Activated naive CD4-positive, alpha-beta T cell treated with anti-CD3 and anti-CD28 coated beads, Interleukin-2, amount 50 U/mL, for 24 hours (primary cell): ENCODE measurements around the gene MAP2K5.

ENCODE experiments used
- H3K27ac Mint-ChIP-seq: one replicate; pipeline ENCODE4 v1.8.0; 2021; ENCODE audit warnings: mild to moderate bottlenecking, mixed read lengths
- H3K27me3 Mint-ChIP-seq: one replicate; pipeline ENCODE4 v1.8.0; 2021; ENCODE audit warnings: mixed read lengths
- H3K36me3 Mint-ChIP-seq: one replicate; pipeline ENCODE4 v1.8.0; 2021; ENCODE audit warnings: mixed read lengths
- H3K4me1 Mint-ChIP-seq: one replicate; pipeline ENCODE4 v1.8.0; 2021; ENCODE audit warnings: mixed read lengths
- H3K4me3 Mint-ChIP-seq: one replicate; pipeline ENCODE4 v1.8.0; 2021; ENCODE audit warnings: mild to moderate bottlenecking, mixed read lengths
- H3K9me3 Mint-ChIP-seq: one replicate; pipeline ENCODE4 v1.8.0; 2021; ENCODE audit warnings: mixed read lengths

Gene MAP2K5

DNA sequence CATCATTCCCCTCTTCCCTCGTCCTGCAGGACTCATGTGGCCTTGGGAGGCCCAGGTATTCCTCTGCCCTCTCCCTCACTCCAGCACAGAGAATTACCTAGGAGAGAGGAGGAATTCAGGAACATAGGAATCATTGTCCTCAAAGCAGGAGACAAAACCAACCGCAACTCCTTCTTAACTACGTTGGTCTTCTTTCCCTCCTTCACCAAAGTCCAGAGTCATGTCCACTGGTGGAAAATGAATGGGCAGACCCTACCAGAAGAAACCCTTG lies 227.8 kb downstream of the MAP2K5 start:
- Mint-ChIP-seq H3K36me3 (peaks cover 6% of the 10 kb centered on the region), H3K27ac (no peak overlapping the region), H3K27me3 (no peaks in the 10 kb centered on the region), H3K4me3 (no peak overlapping the region), H3K9me3 (no peaks in the 10 kb centered on the region), H3K4me1 (peaks cover 4% of the 10 kb centered on the region)

DNA sequence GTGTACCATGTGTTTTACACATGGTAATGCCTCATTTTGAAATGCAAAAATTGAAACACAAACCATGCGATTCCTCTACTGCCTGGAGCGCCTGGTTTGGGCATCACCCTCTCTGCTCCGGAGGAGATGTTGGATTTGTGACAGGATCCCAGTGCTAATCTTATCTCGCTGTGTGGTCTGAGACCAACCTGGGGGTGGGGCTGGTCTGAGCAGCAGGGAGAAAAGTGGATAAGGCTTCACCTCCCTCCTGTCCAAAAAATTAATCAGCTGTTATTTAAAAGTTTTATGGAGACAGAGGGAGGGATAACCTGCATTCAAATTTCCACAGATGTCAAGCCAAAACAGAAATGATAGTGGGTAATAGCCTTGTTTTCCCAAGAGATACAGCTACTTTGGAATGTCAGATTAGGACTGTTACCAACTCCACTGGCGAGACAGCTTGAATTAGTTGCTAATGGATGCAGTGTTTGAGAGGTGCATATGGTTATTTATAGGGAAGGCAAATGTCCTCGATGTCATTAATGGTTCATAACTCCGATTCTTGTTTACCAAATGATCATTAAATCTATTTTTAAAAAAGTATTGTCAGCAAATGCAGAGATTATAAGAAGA lies 228.8 kb downstream of the MAP2K5 start:
- Mint-ChIP-seq H3K9me3 (no peaks in the 10 kb centered on the region), H3K27ac (no peak overlapping the region), H3K4me3 (no peak overlapping the region), H3K4me1 (no peaks in the 10 kb centered on the region), H3K36me3 (peaks cover 10% of the 10 kb centered on the region), H3K27me3 (no peaks in the 10 kb centered on the region)

DNA sequence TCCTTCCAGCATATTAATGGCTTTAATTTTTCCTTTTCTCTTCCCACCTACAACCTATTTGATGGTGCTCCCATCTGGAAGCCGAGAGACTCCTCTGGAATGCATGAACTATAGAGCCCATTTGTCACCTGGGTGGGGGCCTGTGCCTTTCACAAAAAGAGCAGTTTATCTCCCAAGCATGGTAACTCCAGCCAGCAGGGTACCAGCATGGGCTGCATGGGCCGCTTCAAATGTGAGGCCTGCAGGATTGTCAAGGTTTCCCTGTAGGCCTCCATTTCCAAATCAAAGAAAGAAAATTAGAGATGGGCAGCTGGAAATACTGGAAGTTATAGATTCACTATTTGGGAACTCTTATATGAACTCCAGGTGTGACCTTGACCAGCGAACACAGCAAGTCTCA lies 232.1 kb downstream of the MAP2K5 start:
- no peaks in the 10 kb centered on the region for H3K4me1 Mint-ChIP-seq
- H3K4me3 Mint-ChIP-seq, result no peak overlapping the region
- H3K36me3 Mint-ChIP-seq, result peaks cover 9% of the 10 kb centered on the region
- no peaks in the 10 kb centered on the region for H3K9me3 Mint-ChIP-seq
- H3K27ac Mint-ChIP-seq, result no peak overlapping the region
- H3K27me3 Mint-ChIP-seq, result no peaks in the 10 kb centered on the region

DNA sequence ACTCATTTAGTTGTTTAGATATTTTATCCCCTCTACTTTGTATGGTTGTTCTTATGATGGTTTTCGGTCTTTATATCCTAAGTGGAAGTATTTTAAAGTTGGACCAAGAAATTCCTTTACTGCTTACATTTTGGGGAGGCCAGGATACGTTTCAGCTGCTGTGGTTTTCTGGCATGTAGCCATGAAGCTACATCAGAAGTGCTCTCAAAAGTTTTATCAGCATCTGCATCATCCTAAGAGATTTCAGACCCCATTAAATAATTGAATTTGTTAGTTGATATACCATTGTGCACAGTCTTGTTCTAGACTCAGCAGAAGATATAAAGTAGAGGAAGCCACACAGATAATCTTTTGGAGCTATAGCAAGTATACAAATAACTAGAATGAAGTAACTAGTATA lies 232.7 kb downstream of the MAP2K5 start:
- Mint-ChIP-seq H3K9me3 (no peaks in the 10 kb centered on the region), H3K4me1 (no peaks in the 10 kb centered on the region), H3K27me3 (no peaks in the 10 kb centered on the region), H3K36me3 (peaks cover 9% of the 10 kb centered on the region), H3K27ac (no peak overlapping the region), H3K4me3 (no peak overlapping the region)

DNA sequence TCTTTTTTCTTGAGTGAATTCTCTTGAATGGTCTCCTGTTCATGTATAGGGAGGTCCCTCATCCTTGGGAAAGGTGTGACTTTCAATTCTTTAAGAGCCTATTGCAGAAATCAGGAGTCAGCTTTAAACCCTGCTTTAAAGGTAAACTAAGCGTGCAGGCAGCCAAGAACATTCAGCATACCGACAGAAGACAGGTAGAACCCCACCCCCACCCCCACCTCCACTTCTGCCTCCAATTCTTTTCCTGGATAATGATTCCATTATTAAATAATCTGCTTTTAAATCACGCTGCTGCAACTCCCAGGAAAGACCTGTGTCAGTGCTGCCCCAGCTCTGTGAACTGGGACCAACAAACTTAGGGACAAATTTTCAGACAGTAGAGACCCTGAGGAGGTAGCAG lies 233.5 kb downstream of the MAP2K5 start:
- H3K9me3 Mint-ChIP-seq, result no peaks in the 10 kb centered on the region
- peaks cover 9% of the 10 kb centered on the region for H3K36me3 Mint-ChIP-seq
- H3K4me3 Mint-ChIP-seq, result no peak overlapping the region
- H3K4me1 Mint-ChIP-seq, result no peaks in the 10 kb centered on the region
- H3K27me3 Mint-ChIP-seq, result no peaks in the 10 kb centered on the region
- no peak overlapping the region for H3K27ac Mint-ChIP-seq

DNA sequence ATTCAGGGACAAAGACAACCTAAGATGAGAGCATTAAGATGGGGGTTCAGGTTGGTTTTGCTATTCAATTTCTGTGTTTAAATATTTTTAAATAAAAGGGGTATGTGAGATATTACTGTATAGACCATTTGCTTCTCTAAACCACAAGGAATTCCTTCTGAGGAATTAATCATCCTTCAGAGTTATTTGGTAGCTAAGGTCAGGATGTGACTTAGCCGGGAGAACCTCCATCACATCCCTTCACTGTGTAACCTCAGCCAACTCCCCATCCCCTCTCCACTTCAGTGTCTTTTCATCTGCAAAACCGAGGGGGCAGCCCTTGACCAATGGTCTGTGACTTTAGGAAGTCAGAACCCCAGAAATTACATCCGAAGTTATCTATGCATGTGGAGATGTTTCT lies 234.1 kb downstream of the MAP2K5 start:
- H3K27ac Mint-ChIP-seq, result no peak overlapping the region
- no peak overlapping the region for H3K4me3 Mint-ChIP-seq
- no peaks in the 10 kb centered on the region for H3K27me3 Mint-ChIP-seq
- H3K9me3 Mint-ChIP-seq, result no peaks in the 10 kb centered on the region
- peaks cover 9% of the 10 kb centered on the region for H3K36me3 Mint-ChIP-seq
- H3K4me1 Mint-ChIP-seq, result no peaks in the 10 kb centered on the region

DNA sequence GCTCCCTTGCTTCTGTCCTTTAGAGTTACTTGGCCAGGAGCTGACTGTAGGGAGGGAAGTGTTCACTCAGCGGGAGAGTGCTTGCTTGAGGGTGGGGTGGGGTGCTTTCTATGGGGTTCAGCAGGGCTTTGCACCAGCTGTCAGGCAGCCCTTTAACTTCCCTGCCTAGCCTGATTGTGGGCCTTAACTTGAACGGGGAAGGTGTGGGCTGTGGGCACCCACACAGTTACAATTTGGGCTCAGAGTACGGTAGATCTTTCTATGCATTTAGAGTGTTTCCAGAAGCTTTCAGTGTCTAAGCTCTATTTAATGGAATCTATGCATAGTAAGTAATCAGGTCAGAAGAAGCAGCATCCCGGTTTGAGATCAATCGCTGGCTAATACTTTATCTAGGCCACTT lies 234.6 kb downstream of the MAP2K5 start:
- Mint-ChIP-seq H3K27ac (no peak overlapping the region), H3K36me3 (peaks cover 9% of the 10 kb centered on the region), H3K9me3 (no peaks in the 10 kb centered on the region), H3K27me3 (no peaks in the 10 kb centered on the region), H3K4me1 (peaks cover 4% of the 10 kb centered on the region), H3K4me3 (no peak overlapping the region)

DNA sequence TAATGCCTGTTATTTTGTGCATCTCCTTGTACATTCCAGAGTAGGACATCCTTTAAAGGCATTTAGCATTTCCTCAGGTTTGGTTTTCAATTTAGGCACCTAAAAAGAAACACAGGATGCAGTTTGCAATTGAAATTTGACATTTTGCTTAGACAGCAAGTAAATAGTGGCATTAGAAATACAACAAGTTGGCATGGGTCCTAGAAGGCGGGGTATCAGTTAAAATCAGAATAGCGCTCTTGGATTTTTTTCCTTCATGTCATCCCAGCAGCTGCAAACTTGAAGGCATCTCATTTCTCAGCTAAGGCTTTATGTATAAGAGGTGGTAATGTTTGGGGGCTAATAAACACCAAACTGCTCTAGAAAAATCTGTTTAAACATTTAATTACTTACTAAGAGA lies 235.3 kb downstream of the MAP2K5 start:
- peaks cover 6% of the 10 kb centered on the region for H3K36me3 Mint-ChIP-seq
- no peaks in the 10 kb centered on the region for H3K9me3 Mint-ChIP-seq
- H3K4me3 Mint-ChIP-seq, result no peak overlapping the region
- H3K4me1 Mint-ChIP-seq, result peaks cover 6% of the 10 kb centered on the region
- H3K27ac Mint-ChIP-seq, result no peak overlapping the region
- H3K27me3 Mint-ChIP-seq, result no peaks in the 10 kb centered on the region

DNA sequence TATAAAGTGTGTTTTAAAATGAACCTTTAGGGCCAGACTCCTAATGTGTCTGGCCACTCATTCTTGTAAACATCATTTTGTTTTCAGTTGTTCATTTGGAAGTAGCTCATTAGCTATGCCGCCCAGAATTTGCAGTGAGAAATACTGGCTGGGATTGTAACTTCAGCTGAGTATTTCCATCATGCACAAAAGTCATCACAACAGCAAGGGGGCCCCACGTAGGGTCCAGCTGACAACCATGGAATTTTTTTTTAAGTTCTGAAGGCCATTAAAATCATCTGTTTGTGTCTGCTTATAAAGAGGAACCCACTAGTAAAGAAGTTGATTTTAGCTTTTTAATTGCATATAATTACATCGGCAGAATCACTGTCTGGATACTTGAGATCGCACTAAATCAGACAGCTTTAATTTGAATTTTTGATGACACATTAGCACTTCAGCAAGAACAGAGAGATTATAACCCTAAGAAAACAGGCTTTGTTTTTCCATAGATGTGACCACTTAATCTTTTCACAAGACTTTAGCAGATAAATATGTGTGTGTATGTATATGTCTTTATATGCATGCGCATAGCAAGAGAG lies 236.6 kb downstream of the MAP2K5 start:
- Mint-ChIP-seq H3K4me1 (peaks cover 16% of the 10 kb centered on the region), H3K27ac (no peak overlapping the region), H3K9me3 (no peaks in the 10 kb centered on the region), H3K4me3 (no peak overlapping the region), H3K36me3 (peaks cover 6% of the 10 kb centered on the region), H3K27me3 (no peaks in the 10 kb centered on the region)

DNA sequence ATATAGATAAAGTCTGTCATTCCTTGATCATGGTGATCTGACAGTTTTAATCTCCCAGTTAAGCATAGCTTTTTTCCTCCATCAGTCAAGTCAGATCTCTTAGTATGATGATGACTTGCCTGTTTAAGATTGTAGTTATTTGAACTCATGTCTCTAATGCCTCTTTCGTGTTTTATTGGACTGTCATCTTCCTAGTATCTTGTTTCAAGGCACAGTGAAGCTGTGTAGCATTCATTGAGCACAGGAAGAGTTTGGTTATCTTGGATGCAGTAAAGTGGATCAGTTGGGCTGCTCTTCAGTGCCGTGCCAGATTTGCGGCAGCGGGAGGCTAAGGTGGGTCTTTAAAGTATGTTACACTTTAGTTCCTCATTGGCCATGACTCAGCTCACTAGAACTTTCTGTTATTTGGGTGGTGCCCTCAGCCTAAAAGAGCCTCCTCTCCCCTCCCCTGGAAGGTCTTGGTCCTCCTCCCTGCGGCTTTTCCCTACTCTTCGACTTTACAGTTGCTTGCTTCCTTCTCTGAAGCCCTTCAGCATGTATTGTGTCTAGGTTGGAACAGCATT lies 237.1 kb downstream of the MAP2K5 start:
- Mint-ChIP-seq H3K27me3 (no peaks in the 10 kb centered on the region), H3K36me3 (peaks cover 6% of the 10 kb centered on the region), H3K9me3 (no peaks in the 10 kb centered on the region), H3K27ac (peak overlapping the region; percentile 17), H3K4me3 (no peak overlapping the region), H3K4me1 (peaks cover 22% of the 10 kb centered on the region)

DNA sequence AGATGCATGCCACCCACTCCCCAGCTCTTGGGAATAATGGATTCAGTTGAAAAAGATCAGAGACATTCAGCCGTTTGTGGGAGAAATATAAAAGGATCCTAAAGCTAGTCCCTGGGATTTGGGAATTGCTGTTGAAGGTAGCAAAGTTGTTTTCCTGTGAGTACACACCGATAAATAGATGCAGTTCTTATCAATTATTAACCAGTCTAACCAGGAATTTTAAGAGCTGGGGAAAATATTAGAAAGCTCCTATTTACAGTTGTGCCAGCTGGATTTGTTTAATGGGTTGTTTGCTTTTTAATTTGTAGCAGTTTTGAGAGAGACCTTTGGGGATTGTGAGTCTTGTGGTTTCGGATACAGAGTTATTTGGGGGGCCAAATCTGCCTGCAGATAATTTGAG lies 238.6 kb downstream of the MAP2K5 start:
- H3K9me3 Mint-ChIP-seq, result no peaks in the 10 kb centered on the region
- peaks cover under 1% of the 10 kb centered on the region for H3K36me3 Mint-ChIP-seq
- H3K4me1 Mint-ChIP-seq, result peaks cover 25% of the 10 kb centered on the region
- H3K4me3 Mint-ChIP-seq, result no peak overlapping the region
- H3K27ac Mint-ChIP-seq, result no peak overlapping the region
- no peaks in the 10 kb centered on the region for H3K27me3 Mint-ChIP-seq

DNA sequence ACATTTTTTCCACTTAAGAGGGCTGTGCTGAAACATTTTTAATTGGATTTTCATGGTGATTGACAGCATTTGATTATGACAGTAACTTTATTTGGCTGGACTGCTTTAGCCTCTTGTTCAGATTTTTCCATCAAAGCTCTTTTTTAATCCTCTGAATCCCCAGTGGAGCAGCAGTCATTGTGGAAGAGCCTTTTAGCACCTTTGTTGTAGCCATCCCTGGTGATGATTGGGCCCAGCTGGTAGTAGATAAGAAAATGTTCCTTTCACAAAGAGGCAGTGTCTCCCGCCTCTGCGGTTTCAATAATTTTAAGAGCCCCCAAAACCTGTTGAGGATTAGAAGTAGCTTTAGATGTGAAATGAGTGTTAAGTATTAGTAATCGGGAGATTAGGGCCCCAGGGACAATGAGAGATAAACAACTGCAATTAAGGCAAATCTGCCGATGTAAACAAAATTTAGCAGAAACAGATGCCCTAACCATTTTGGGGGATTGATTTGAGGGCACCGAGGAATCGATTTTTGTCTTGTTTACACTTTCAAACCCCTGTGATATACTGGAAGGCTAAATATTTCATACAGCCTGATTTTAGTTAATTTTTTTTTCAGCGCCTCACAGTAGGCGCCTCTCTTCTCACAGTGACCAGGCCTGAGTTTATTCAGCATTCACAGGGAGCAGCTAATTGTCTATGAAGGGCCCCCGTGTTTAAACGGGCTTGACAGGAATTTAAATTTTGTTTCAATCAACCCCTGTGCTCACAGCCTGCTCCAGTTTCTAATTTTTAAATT lies 239.6 kb downstream of the MAP2K5 start:
- Mint-ChIP-seq H3K27me3 (no peaks in the 10 kb centered on the region), H3K4me1 (peaks cover 25% of the 10 kb centered on the region), H3K36me3 (peaks cover 7% of the 10 kb centered on the region), H3K9me3 (no peaks in the 10 kb centered on the region), H3K4me3 (no peak overlapping the region), H3K27ac (peak overlapping the region; percentile 9)

DNA sequence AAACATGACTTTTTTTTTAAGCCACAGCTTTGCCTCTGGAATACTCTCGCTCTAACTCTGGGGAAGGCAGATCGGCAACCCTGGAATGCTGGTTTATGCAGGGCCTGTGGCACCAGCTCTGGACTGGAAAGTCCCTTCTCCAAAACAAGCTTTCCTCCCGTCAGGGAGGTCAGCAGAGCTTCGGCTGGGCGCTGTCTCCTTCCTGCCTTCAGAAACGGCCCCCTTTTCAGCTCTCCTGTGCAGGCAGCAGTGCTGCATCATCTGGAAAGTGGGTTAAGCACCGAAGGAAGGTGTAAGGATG lies 240.1 kb downstream of the MAP2K5 start:
- no peak overlapping the region for H3K4me3 Mint-ChIP-seq
- H3K36me3 Mint-ChIP-seq, result peaks cover 7% of the 10 kb centered on the region
- H3K4me1 Mint-ChIP-seq, result peaks cover 25% of the 10 kb centered on the region
- H3K9me3 Mint-ChIP-seq, result no peaks in the 10 kb centered on the region
- no peak overlapping the region for H3K27ac Mint-ChIP-seq
- H3K27me3 Mint-ChIP-seq, result no peaks in the 10 kb centered on the region

DNA sequence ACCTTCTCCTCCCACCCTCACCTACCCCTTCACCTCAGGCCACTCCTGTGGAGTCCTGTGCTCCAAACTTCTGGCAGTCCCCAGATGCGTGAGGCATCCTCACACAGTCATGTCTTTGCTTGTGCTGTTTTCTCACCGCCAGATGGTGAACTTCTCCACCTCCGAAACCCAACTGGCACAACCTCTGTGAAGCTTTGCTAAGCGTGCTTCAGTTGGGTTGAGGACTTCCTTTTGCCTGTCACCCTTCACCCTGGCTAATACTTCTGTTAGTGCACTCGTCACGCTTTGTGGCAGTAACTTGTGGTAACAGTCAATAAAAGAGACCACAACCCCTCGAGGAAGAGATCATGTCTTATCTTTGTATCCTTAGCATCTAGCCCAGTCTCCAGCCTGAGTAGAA lies 240.8 kb downstream of the MAP2K5 start:
- Mint-ChIP-seq H3K27me3 (no peaks in the 10 kb centered on the region), H3K4me3 (peak overlapping the region; percentile 13), H3K4me1 (peaks cover 25% of the 10 kb centered on the region), H3K36me3 (peaks cover 7% of the 10 kb centered on the region), H3K9me3 (no peaks in the 10 kb centered on the region), H3K27ac (peak overlapping the region; percentile 9)

DNA sequence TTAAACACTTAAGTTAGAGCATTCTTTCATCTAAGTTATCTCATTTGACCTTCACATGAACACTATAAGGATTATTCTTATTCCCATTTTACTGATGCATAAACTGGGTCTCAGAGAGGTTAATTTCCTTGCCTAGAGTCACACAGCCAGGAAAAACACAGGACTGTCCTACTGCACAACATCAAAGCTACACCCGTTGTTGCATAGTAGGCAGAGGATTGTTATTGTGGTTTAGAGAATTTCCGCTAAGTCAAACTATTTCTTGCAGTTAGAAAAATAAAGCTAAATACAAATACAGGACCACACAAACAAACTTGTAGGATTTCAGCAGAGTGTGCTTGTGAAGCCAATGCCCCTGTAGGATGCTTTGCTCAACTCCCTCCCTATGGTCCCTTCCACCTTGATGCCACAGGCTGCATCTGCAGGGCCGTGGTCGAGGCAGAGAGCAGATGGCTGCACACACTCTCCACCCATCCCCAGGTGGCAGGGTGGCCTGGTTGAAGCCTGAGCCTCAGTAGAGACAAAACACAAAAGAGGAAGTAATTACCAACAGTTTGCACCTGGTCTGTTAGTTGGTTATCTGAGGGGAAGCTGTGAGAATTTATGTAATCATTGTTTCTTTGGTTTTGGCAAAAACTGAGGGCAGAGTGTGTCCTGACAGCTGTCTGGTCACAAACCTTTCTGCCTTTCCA lies 241.7 kb downstream of the MAP2K5 start:
- no peaks in the 10 kb centered on the region for H3K27me3 Mint-ChIP-seq
- no peak overlapping the region for H3K27ac Mint-ChIP-seq
- H3K4me1 Mint-ChIP-seq, result peaks cover 25% of the 10 kb centered on the region
- H3K4me3 Mint-ChIP-seq, result no peak overlapping the region
- H3K9me3 Mint-ChIP-seq, result no peaks in the 10 kb centered on the region
- H3K36me3 Mint-ChIP-seq, result peaks cover 10% of the 10 kb centered on the region

DNA sequence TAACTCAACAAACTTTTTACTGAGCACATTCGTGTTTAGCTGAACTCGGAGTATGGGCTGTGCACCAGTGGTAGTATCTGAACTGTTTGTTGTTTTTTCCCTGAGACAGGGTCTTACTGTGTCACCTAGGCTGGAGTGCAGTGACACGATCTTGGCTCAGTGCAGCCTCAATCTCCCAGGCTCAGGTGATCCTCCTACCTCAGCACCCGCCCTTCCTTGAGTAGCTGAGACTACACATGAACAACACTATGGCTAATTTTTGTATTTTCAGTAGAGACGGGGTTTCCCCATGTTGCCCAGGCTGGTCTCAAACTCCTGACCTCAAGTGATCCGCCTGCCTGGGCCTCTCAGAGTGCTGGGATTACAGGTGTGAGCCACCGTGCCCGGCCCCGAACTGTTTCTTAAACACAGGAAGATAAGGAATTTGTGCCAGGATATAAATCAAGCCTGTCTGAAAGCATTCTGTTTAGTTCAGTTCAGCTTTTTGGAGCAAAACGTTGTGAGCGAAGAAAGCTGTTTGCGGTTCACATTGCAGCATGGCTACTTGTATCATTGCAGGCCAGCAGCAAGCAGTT lies 242.4 kb downstream of the MAP2K5 start:
- no peak overlapping the region for H3K27ac Mint-ChIP-seq
- peaks cover 13% of the 10 kb centered on the region for H3K36me3 Mint-ChIP-seq
- no peak overlapping the region for H3K4me3 Mint-ChIP-seq
- H3K4me1 Mint-ChIP-seq, result peaks cover 25% of the 10 kb centered on the region
- no peaks in the 10 kb centered on the region for H3K27me3 Mint-ChIP-seq
- no peaks in the 10 kb centered on the region for H3K9me3 Mint-ChIP-seq
